HG02588 (cell line): ENCODE measurements around the gene SPCS3.
"Not testable (repeated sequence)": the region's sequence is repeated elsewhere in the genome, so short reads cannot be mapped to it uniquely, and the experiment has no call there.

Experiments
- ATAC-seq: cut with Tn5 transposase; IDR thresholded peaks from one replicate; pipeline ENCODE4 v1.9.1; 2021; ENCODE audit warnings: mild to moderate bottlenecking, moderate library complexity; ENCODE audit not compliant: unreplicated experiment

Gene SPCS3

GRCh38 chr4:176319704-176320339 lies at the start of gene SPCS3:
TSS of gene SPCS3 (plus strand) at chr4:176319966. CDS start at chr4:176320077, 111 bp downstream.
- ATAC-seq = peak; percentile 90

- no peak for ATAC-seq
These were observed 49.1 kb upstream of the SPCS3 start for GRCh38 chr4:176270669-176271068.

- no peak for ATAC-seq
These were observed 48.0 kb upstream of the SPCS3 start for GRCh38 chr4:176271749-176272148.

- ATAC-seq = no peak
These were observed 47.0 kb upstream of the SPCS3 start for GRCh38 chr4:176272799-176273198.

- ATAC-seq = no peak
These were observed 46.0 kb upstream of the SPCS3 start for GRCh38 chr4:176273736-176274135.

- ATAC-seq = no peak
These were observed 45.3 kb upstream of the SPCS3 start for GRCh38 chr4:176274441-176274840.

- ATAC-seq = no peak
These were observed 43.1 kb upstream of the SPCS3 start for GRCh38 chr4:176276710-176277109.

GRCh38 chr4:176277162-176277904 lies 42.4 kb upstream of the SPCS3 start:
- ATAC-seq = no peak

GRCh38 chr4:176279560-176279959 lies 40.2 kb upstream of the SPCS3 start:
- not testable (repeated sequence) for ATAC-seq

- no peak for ATAC-seq
These were observed 33.0 kb upstream of the SPCS3 start for GRCh38 chr4:176286728-176287127.

GRCh38 chr4:176287546-176287945 lies 32.2 kb upstream of the SPCS3 start:
- ATAC-seq = no peak

GRCh38 chr4:176288020-176288419 lies 31.7 kb upstream of the SPCS3 start:
- ATAC-seq = no peak

- ATAC-seq = no peak
These were observed 30.2 kb upstream of the SPCS3 start for GRCh38 chr4:176289561-176289960.

GRCh38 chr4:176290520-176290919 lies 29.2 kb upstream of the SPCS3 start:
- ATAC-seq = no peak

GRCh38 chr4:176291748-176292147 lies 28.0 kb upstream of the SPCS3 start:
- no peak for ATAC-seq

- no peak for ATAC-seq
These were observed 26.8 kb upstream of the SPCS3 start for GRCh38 chr4:176292920-176293319.

GRCh38 chr4:176293660-176294059 lies 26.1 kb upstream of the SPCS3 start:
- no peak for ATAC-seq

GRCh38 chr4:176295907-176296306 lies 23.9 kb upstream of the SPCS3 start:
- not testable (repeated sequence) for ATAC-seq

- ATAC-seq = no peak
These were observed 21.1 kb upstream of the SPCS3 start for GRCh38 chr4:176298664-176299063.

- ATAC-seq = no peak
These were observed 19.7 kb upstream of the SPCS3 start for GRCh38 chr4:176300036-176300435.

GRCh38 chr4:176300565-176300964 lies 19.2 kb upstream of the SPCS3 start:
- ATAC-seq = no peak
